CD4-positive, alpha-beta T cell treated with Interleukin-6 at 100 ng/mL for 8 hours (primary cell): ENCODE results near the gene KMT2C.
A peak's percentile ranks its signal among the peaks of the same experiment; 100 is the strongest.
"Not testable (repeated sequence)": the region's sequence is repeated elsewhere in the genome, so short reads cannot be mapped to it uniquely, and the experiment has no call there.

Experiments
- DNase-seq: peaks from one replicate; pipeline ENCODE4 v3.0.0-alpha.2; 2020; ENCODE audit warnings: mixed read lengths, low spot score

The KMT2C gene

DNA sequence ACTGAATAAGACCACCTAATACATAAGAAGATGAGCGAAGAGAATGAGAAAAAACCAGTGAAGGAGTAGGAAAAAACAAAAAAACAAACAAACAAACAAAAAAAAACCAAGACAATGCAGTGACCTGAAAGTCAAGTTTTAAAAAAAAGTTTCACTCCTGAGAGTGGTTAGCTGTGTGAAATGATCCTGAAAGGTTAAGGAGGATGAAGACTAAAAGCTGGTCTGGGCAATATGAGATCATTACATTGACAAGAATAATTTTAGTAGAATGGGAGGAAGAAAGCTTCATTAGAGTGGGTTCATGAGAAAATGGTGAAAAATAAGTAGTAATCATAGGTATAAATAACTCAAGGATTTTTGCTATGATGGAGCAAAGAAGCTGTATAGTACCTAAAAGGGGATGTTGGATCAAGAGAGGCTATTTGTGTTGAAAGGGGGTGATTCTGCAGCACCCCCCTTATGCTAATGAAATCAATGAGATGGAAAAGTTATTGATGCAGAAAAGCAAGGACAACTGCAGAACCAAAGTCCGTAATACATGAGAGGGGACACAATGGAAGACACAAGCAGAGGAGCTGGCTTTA, 80.2 kb downstream of the KMT2C start:
- no peak for DNase-seq

DNA sequence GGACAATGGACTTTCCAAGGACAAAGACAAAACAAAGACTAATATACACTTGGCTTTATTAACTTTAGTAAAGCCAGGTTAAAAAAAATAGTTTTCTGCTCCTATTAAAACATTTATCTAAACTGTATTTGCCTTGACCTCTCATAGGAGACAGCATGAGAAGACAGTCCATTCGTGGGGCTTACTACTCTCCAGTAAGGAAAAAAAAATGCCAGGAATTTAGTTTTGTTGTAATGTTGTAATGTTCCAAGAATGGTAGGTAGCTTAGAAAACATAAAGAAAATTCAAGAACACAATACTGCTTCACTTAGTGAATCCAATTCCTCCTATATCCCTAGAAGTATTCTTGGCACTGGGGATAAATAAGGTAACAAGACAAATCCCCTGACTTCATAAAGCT, 81.7 kb downstream of the KMT2C start:
- DNase-seq = no peak

DNA sequence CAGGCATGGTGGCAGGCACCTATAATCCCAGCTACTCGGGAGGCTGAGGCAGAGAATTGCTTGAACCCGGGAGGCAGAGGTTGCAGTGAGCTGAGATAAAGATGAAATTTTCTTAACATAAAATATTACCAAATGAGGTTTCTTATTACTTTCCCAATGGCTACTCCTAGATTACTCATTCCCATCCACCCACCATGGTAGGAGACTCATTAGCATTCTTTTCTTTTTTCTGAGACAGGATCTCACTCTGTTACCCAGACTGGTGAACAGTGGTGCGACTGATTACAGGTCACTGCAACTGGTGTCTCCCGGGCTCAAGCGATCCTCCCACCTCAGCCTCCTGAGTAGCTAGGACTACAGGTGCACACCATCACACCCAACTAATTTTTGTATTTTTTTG, 82.5 kb downstream of the KMT2C start:
- DNase-seq = not testable (repeated sequence)

DNA sequence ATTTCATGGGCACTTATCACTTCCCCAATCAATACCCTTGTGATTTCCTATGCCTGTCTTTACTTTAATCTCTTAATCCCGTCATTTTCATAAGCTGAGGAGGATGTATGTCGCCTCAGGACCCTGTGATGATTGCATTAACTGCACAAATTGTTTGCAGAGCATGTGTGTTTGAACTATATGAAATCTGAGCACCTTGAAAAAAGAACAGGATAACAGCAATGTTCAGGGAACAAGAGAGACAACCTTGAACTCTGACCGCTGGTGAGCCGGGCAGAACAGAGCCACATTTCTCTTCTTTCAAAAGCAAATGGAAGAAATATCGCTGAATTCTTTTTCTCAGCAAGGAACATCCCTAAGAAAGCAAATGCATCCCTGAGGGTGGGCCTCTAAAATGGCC, 84.1 kb downstream of the KMT2C start:
- DNase-seq = not testable (repeated sequence)

DNA sequence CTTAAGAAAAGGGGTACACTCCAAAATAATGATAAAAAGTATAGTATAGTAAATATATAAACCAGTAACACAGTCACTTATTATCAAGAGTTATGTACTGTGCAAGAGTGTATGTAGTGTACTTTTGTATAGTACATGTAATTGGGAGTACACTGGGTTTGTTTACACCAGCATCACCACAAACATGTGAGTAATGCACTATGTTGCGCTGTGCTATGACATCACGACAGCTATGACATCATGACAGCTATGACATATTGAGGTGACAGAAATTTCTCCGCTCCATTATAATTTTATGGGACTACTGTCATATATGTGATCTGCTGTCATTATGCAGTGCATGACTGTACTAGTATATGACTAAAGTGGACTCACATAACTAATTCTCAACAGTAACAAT, 84.6 kb downstream of the KMT2C start:
- DNase-seq = no peak

DNA sequence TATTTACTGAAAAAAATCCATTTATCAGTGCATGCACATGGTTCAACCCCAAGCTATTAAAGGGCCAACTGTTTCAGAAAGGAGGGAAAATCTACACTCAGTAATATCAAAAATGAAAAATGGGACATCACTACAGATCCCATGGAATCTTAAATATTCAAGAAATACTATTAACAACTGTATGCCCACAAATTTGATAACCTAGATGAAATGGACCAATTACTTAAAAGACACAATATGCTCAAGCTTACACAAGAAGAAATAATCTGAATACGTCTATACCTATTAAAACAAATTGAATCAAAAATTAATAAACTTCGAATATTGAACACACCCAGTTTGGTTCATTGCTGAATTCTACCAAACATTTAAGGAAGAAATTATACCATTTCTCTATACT, 87.9 kb downstream of the KMT2C start:
- DNase-seq = no peak

DNA sequence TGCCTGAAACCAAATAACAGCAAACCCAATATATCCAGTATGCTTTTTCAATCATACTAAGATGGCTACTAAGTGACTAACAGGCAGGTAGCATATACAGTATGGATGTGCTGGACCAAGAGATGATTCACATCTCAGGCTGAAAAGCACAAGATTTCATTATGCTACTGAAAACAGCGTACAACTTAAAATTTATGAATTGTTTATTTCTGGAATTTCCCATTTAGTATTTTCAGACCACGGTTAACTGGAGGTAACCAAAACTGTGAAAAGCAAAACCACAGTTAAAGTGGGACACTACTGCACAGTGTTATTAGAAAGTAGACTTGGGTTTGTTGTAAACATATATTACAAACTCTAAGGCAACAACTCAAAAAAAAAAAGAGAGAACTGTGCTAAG, 91.5 kb downstream of the KMT2C start:
- DNase-seq = no peak

DNA sequence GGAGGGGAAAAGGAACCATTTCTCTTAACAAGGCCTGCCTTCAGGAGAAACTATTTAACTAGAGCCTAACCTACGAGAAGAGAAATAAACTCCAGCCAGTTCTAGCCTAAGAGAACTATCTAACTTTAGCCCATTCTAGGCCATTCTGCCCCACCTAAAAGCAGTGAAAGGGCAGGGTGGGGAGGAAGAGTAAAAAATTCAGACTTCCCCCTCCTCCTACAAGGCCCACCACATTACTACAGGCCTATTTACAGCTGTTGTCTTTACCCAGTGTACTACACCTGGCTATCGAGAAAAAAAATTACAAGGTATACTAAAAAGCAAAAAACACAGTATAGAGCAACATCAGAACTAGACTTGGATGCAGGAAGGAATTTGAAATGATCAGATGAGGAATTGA, 93.0 kb downstream of the KMT2C start:
- no peak for DNase-seq

DNA sequence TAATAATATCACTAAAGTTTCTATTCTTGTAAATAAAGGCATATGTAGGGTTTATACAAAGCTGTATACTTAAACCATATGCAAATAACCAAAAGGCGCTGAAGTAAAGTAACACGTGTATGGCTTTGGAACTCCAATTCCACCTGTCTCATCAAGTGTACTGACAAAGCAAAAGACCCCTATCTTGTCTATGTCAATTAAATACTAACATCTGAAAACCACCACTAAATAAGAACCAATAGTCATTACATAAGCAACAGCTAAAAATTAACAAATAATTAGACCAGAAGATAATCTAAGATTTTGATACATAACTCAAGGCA, 93.9 kb downstream of the KMT2C start:
- no peak for DNase-seq

DNA sequence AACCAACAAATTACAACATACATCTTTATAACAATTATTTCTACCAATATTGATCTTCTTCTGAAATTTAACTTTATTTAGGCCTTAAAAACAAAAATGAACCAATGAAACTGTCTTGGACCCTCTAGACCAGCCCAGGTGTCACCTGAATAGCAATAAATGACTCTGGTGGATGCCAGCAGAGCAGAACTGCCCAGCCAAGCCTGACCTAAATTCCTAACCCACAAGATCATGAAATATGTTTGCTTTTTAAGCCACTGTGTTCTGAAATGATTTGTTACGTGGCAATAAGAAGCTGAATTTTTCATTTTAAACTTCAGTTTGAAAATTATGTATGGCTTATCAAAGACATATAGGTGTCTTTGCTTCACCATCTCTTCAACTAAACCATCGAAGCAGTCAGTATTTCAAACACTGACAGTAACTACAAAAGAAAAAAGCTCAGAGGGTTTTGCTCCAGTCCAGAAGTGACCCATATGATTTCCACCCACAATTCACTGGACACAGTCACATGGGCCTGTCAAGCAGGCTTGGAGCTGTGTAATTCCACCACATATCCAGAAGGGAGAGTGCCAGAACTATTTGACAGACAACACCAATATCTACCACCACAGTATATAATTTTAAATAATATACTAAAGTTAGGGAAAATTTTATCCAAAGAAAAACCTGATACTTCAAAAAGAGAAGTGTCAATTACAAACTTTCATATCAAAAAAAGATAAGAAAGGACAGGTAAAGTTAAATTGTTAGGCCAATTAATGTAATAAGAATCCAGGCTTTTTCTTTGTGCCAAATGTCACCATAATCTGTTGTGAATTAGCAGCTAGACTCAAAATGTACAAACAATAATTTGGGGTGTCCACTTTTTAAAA, 94.5 kb downstream of the KMT2C start:
- no peak for DNase-seq

DNA sequence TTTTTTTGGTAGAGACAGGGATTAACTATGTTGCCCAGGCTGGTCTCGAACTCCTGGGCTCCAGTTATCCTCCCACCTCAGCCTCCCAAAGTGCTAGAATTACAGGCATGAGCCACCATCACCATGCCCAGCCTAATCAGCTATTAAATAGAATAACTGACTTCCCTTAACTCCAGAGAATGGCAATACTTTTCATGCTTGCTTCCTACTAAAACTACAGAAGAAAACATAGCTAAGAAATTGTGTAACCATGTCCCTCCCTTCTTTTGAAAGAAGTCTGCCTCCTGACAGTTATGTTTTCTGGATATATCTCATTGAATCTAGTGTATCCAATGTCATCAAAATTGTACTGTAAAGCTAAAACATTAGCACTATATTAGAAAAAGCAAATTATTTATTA, 95.6 kb downstream of the KMT2C start:
- DNase-seq = no peak

DNA sequence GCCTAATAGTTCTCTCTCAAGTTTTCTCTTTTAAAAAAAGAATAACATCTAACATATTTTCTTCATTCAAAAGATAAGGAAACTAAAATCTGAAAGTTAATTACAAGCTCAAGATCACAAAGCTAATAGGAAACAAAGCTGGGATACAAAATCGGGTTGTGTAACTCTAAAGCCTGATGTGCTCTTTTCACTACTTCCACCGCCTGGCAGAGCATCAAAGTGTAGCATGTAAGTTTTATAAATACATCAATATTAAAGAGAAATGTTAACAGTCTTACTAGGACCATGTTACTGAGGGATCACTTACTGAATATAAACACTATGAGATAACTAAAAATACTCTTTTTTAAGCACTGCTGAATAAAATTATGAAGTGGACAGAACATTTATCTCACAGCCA, 97.2 kb downstream of the KMT2C start:
- no peak for DNase-seq

DNA sequence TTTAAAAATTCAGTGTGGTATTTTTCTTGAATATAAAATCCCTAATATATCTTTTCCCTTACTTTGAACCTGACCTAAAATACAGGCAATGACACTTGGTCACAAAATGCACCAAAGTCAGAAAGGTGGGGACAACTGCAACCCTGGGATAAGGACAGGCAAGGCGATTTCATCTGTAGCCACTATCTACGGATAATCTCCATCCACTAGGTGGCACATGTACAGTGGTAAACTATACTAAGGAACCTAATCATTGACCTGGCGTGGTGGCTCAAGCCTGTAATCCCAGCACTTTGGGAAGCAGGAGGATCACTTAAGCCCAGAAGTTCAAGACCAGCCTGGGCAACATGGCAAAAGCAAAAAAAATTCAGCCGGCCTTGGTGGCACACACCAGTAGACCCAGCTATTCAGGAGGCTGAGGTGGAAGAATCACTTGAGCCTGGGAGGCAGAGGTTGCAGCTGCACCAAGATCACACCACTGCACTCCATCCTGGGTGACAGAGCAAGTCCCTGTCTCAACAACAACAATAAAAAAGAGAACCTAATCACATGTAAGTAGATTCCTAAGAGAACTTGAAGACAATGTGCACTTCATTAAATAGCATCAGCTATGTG, 98.9 kb downstream of the KMT2C start:
- DNase-seq = peak; percentile 28

DNA sequence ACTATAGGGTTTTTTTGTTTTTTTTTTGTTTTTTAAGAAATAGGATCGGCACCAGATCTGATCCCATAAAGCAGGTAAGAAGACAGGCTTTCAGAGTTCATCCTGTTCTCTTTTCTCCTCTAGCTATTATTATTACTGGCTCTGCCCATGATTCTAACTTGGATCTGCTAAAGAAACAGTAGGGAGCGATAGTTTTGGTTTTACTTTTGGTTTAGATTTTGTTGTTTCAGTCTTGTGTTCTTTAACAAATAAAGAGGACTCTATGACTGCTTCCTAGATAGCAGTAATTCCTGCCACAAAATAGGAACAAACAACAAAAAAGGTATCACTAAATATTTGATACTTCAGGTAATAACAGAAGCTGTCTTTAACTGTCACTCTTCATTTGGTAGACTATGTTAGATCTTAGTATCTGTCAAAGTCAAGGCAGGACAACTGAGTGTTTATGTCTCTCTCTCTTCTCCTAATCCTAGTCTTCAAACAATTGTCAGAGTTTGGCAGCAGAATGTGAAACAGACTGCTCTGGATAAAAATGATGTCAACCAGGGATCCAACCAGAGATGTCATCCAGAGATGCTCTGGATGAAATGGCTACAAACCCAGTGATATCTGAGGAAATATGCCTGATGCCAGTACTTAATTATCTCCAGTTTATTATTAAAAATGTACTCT, 99.8 kb downstream of the KMT2C start:
- DNase-seq = no peak

DNA sequence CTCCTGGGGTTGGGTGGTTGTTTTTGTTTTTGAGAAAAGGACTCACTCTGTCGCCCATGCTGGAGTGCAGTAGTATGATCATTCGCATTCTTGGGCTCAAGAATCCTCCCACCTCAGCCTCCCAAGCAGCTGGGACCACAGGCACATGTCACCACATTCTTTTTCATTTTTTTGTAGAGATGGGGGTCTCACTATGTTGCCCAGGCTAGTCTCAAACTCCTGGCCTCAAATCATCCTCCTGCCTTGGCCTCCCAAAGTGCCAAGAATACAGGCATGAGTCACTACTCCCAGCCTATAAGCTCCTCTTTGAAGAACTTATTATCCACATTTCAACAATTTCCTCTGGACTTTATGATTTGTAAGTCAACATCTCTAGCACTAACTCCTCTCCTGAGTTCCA, 102.7 kb downstream of the KMT2C start:
- no peak for DNase-seq

DNA sequence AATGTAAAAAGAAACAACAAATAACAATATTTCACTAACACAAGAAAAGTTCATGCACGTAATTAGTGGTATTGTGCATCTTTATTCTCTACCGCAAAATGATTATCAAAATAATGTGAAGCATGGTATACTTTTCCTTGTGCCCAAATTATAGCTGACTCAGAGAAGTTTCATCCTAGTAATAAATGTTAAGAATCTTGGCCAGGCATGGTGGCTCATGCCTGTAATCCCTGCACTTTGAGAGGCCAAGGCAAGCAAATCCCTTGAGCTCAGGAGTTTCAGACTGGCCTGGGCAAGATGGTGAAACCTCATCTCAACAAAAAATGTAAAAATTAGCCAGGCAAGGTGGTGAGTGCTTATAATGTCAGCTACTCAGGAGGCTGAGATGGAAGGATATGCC, 105.0 kb downstream of the KMT2C start:
- no peak for DNase-seq

DNA sequence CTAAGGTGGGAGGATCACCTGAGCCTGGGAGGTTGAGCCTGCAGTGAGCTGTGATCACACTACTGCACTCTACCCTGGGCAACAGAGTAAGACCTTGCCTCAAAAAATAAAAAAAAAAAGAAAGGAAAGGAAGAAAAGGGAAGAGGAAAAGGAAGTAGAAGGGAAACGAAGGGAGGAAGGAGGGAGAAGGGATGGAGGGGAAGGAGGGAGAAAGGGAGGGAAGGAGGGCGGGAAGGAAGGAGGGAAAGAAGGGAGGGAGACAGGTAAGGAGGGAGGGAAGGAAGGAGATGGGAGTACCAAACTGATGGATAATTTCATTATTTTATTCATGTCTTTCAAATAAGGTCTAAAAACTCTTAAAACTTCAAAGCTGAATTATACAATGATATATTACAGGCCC, 106.3 kb downstream of the KMT2C start:
- DNase-seq = no peak

DNA sequence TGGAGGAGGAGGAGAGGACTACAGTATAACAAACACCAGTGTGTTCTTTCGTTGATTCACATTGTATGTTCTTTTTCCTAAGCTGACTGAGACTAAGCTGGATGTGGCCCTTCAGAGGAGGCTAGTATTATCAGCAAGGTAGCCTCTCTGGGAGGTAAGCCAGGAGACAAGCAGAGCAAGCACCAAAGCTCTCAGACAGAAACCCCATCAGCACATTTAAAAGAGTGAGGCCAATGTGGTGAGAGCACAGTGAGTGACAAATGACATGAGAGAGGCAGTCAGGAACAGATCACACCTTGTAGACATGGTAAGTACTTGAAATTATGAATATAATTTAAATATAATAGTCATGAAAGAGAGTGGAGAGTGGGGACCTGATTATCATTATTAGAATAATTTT, 107.6 kb downstream of the KMT2C start:
- DNase-seq = no peak

DNA sequence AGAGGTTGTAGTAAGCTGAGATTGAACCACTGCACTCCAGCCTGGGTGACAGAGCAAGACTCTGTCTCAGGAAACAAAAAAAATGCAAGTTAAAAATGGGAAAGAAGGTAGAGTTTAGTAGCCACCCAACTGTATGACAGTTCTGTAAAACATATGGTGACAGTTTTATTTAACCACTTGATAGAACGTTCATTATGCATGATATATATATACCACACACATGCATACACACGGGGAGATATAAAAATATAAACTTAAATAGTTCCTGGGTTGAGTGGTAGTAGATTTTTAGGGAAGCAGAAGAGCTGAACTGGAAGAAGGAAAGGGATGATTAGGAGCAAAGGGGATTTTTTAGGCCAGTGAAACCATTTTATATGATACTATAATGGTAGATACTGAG, 120.0 kb downstream of the KMT2C start:
- DNase-seq = no peak

DNA sequence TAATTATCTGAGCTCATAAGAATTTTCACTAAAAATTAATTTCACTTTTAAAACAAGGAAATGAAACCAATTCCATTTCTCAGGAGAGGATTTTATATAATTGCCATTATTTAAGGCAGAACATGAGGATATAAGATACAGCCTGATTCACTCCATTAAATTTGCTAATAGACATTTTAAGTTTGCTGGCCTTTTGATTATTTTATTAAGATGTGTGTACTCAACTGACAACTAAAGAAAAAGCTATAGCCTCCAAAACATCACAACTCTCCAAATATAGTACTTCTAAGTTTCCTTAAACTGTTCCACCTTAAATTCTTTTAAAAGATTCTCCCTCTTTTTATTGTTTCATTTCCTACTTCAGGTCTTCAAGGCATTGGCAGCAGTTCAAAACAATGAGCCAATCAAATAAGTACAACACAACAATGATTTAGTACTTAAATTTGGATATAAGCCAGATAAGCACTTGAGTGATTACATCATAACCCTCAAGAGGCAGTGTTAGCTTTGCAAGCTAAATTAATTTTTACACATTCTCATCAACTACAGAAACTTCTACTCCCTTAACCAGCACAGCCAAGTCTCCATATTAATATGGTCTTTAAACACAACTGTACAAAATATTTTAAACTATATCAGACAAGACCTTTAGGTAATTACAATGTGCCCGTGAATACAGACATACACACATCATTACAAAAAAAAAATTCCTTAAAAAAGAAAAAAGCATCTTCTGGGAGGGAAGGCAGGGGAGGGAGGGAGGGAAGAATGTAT, 121.8 kb downstream of the KMT2C start:
- DNase-seq = peak; percentile 27

DNA sequence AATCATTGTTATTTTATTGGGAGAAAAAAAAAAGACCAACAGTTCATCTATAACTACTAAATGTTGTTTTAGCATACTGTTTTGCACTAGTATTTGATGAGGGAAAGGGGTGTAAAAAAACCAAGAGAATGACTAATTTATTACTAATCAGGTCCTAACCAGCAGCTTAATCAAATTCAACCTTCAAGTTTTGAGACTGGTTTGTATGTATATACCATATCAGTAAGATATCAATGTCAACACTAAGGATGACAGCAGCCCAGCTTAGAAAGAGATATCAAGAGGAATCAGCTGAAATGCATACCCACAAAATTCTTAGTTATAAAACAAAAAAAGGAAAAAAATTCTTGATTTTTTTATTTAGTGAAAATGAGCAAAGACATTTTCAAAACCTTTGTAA, 122.6 kb downstream of the KMT2C start:
- no peak for DNase-seq

DNA sequence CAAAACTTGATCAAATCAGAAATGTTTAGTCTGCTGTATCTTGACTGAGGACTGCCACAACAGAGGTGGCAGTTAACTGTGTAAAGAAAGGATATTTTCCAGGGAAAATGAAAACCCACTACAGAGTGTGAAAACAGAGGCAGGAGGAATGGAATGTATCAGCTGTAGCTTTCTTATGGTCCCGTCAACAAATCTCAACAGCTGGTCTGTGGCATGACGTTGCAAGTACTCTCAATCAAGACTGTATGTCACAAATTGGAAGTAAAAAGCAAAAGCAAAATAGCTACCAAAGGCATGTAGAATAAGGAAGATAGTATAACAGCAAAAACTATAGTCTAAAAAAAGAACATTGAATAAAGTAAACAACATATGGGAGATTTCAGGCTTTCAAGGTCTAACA, 123.5 kb downstream of the KMT2C start:
- no peak for DNase-seq
